Right lobe of liver (tissue), 6 donors: Measurements from ENCODE around the gene ACBD6. TPM values are rescaled to one million over a fixed set of nuclear protein-coding genes. Genes with fewer than 3 reads are reported as not detected.

Experiments used
- ATAC-seq, 4 donors: fragments of 200-7000 bp; cut with Tn5 transposase; one replicate each; pipeline ENCODE4 v1.9.1; 2020; ENCODE audit warnings: mild to moderate bottlenecking in 4 of 4, moderate library complexity in 4 of 4
- DNase-seq, 3 donors: peaks; one replicate each; pipeline ENCODE4 v3.0.0-alpha.2; 2020
- H3K27ac ChIP-seq, 3 donors: fragments of 200-600 bp; one replicate each; pipeline ENCODE4 v1.8.0; 2022
- H3K27me3 ChIP-seq, 2 donors: fragments of 200-600 bp; one replicate each; pipeline ENCODE4 v1.8.0; 2022
- H3K36me3 ChIP-seq, 4 donors: fragments of 200-600 bp; sonication (generic) in 1 of 4; one replicate each; pipeline versions ENCODE4 v1.5.1 to v1.8.0; 2017 to 2022; ENCODE audit warnings: control low read depth in 1 of 4
- H3K4me1 ChIP-seq, 4 donors: fragments of 200-600 bp; sonication (generic) in 1 of 4; one replicate each; pipeline versions ENCODE4 v1.5.1 to v1.8.0; 2017 to 2022; ENCODE audit warnings: control low read depth in 1 of 4
- H3K4me3 ChIP-seq, 3 donors: fragments of 200-600 bp; one replicate each; pipeline ENCODE4 v1.8.0; 2022
- H3K9me3 ChIP-seq, 4 donors: fragments of 200-600 bp; sonication (generic) in 1 of 4; one replicate each; pipeline versions ENCODE4 v1.5.1 to v1.8.0; 2017 to 2022; ENCODE audit warnings: control low read depth in 1 of 4
- CTCF ChIP-seq, 4 donors: fragments of 200-600 bp in 3 of 4; fragments of 450-650 bp in 1 of 4; IDR thresholded peaks; one replicate each; pipeline versions ENCODE4 v1.5.1 to v1.8.0; 2016 to 2022; ENCODE audit warnings: antibody characterized with exemption in 4 of 4, mild to moderate bottlenecking in 2 of 4
- POLR2A ChIP-seq: fragments of 450-650 bp; IDR thresholded peaks from one replicate; pipeline ENCODE4 v1.6.1; 2017; ENCODE audit warnings: antibody characterized with exemption, mild to moderate bottlenecking
- WGBS: methylation state at CpG from one replicate; pipeline ENCODE4 v1.1.6; 2018; ENCODE audit warnings: low coverage, low lambda C conversion rate; ENCODE audit not compliant: insufficient coverage; ENCODE audit errors: missing lambda C conversion rate; 5-methylcytosine and 5-hydroxymethylcytosine counted together
- intact Hi-C, 2 donors: fragments of 100-400 bp; cut with DNase I; formaldehyde crosslinking; loops; one replicate each; pipeline versions ENCODE4 v1.11.2 to v1.14.1; 2022
- total RNA-seq, 6 experiments: library from RNA; depleted of rRNA in 2 of 6; stranded (reverse); fragments of >200 nt in 2 of 6; fragmentation: NEBNext Ultra II Directional in 3 of 6; extraction: Animal tissue kit (Norgen Biotek cat#: 25700) in 3 of 6; gene quantifications; one replicate each; pipeline versions ENCODE4 v1.1.0 to v1.2.4, GENCODE V29; 2016 to 2023
- donor health status: DM: no; HTN: yes; CAD: no.
- donor health status: DM: no; HTN: no; CAD: no.
- donor health status: DM: no; HTN: no; CAD: no.
- donor health status: DM: no; HTN: yes; CAD: no.
- donor health status: DM: no; HTN: yes; CAD: no.

ACBD6 gene
- total RNA-seq, 6 experiments from 2014 or later = 9.5 to 18.9 (median 11.5) TPM

- TF ChIP-seq POLR2A (no peak), CTCF (IDR thresholded peaks at IDR 0.05) (no peak)
- no peak overlapping the region for H3K27ac ChIP-seq
- no peaks in the 10 kb centered on the region for H3K4me1 ChIP-seq
- H3K27me3 ChIP-seq = no peaks in the 10 kb centered on the region
- DNase-seq (no peak), ATAC-seq (no peak)
- WGBS = 72% methylated on average over 10 of the region's 12 CpGs
- intact Hi-C loops = loop anchor here in 1 of 2 donors (10.0 kb wide), 2 partner anchors 157 to 227 kb away; no protein-coding TSS in a partner anchor
- H3K9me3 ChIP-seq = no peaks in the 10 kb centered on the region
- H3K36me3 ChIP-seq = no peaks in the 10 kb centered on the region
- H3K4me3 ChIP-seq = no peak overlapping the region
These were observed 244.1 kb downstream of the ACBD6 start for GRCh38 chr1:180258290-180258689.

- DNase-seq (no peak), ATAC-seq (no peak)
- 70% methylated on average over 8 of the region's 8 CpGs for WGBS
- Histone ChIP-seq H3K36me3 (no peaks in the 10 kb centered on the region), H3K4me3 (no peak overlapping the region), H3K27ac (no peak overlapping the region), H3K27me3 (no peaks in the 10 kb centered on the region), H3K9me3 (no peaks in the 10 kb centered on the region), H3K4me1 (no peaks in the 10 kb centered on the region)
- intact Hi-C loops = loop anchor here in 1 of 2 donors (10.0 kb wide), 2 partner anchors 157 to 227 kb away; no protein-coding TSS in a partner anchor
- TF ChIP-seq CTCF (IDR thresholded peaks at IDR 0.05) (no peak), POLR2A (no peak)
These were observed 244.9 kb downstream of the ACBD6 start for GRCh38 chr1:180257486-180257885.

- Histone ChIP-seq H3K9me3 (no peaks in the 10 kb centered on the region), H3K36me3 (no peaks in the 10 kb centered on the region), H3K4me1 (no peaks in the 10 kb centered on the region), H3K27me3 (no peaks in the 10 kb centered on the region), H3K4me3 (no peak overlapping the region), H3K27ac (no peak overlapping the region)
- WGBS = 52% methylated on average over 4 of the region's 5 CpGs
- intact Hi-C loops = loop anchor here in 1 of 2 donors (10.0 kb wide), 2 partner anchors 158 to 228 kb away; no protein-coding TSS in a partner anchor
- DNase-seq (no peak), ATAC-seq (no peak)
- no peak for TF ChIP-seq POLR2A
- no peak for TF ChIP-seq CTCF (IDR thresholded peaks at IDR 0.05)
These were observed 245.4 kb downstream of the ACBD6 start for GRCh38 chr1:180257028-180257386.

GRCh38 chr1:180256341-180257027 is 245.9 kb downstream of the ACBD6 start:
- intact Hi-C loops = loop anchor here in 1 of 2 donors (10.0 kb wide), 2 partner anchors 158 to 228 kb away; no protein-coding TSS in a partner anchor

More at GRCh38 chr1:180256341-180257027, 245.9 kb downstream of the ACBD6 start:
- 63% methylated on average over 3 of the region's 15 CpGs for WGBS
- Histone ChIP-seq H3K27me3 (no peaks in the 10 kb centered on the region), H3K4me3 (no peak overlapping the region), H3K36me3 (no peaks in the 10 kb centered on the region), H3K27ac (no peak overlapping the region), H3K4me1 (no peaks in the 10 kb centered on the region), H3K9me3 (no peaks in the 10 kb centered on the region)
- no peak for ATAC-seq
- DNase-seq = no peak
- no peak for TF ChIP-seq POLR2A
- no peak for TF ChIP-seq CTCF (IDR thresholded peaks at IDR 0.05)
